Fibroblast of the aortic adventitia (primary cell): Measurements from ENCODE around the gene NECAP2. TPM values are rescaled to one million over a fixed set of nuclear protein-coding genes. Genes with fewer than 3 reads are reported as not detected.
"Not testable (repeated sequence)": the region's sequence is repeated elsewhere in the genome, so short reads cannot be mapped to it uniquely, and the experiment has no call there.

Experiments used
- DNase-seq: peaks from one replicate; pipeline ENCODE4 v3.0.0-alpha.2; 2010; ENCODE audit warnings: low read depth
- H3K4me3 ChIP-seq: 2 replicates; pipeline ENCODE4 v1.5.1; 2011; ENCODE audit warnings: low read depth, mild to moderate bottlenecking, control low read depth, low read length, moderate library complexity
- total RNA-seq: library from RNA; depleted of rRNA; stranded (reverse); fragments of >200 nt; gene quantifications from 2 replicates; pipeline ENCODE4 v1.2.3, GENCODE V29; 2012; ENCODE audit warnings: low replicate concordance
- TF ChIP-seq, protein P1 (sequence below): IDR thresholded peaks from 2 replicates; pipeline ENCODE4 v1.5.1; 2011; ENCODE audit warnings: mild to moderate bottlenecking, low read length, control low read depth, inconsistent platforms; ENCODE audit not compliant: insufficient read depth

NECAP2 gene
- total RNA-seq, 1 donor, result 73.9 TPM

DNA sequence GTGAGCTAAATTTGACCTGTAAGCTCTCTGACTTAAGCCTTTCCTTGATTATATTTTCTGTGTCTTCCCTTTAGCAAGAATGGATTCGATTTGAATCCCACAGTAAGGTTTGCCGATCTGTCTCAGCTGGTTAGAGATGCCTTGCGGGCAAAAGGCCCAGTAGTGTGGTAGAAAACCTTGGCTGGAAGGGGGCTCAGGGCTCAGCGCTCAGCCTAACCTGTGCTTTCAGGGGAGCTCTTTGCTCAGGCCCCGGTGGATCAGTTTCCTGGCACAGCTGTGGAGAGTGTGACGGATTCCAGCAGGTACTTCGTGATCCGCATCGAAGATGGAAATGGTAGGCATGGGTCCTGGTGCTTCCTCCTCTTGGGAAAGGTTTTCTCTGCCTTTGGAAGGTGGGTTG is 7.1 kb downstream of the NECAP2 start:
- no peak overlapping the region for H3K4me3 ChIP-seq
- TF ChIP-seq, protein P1, sequence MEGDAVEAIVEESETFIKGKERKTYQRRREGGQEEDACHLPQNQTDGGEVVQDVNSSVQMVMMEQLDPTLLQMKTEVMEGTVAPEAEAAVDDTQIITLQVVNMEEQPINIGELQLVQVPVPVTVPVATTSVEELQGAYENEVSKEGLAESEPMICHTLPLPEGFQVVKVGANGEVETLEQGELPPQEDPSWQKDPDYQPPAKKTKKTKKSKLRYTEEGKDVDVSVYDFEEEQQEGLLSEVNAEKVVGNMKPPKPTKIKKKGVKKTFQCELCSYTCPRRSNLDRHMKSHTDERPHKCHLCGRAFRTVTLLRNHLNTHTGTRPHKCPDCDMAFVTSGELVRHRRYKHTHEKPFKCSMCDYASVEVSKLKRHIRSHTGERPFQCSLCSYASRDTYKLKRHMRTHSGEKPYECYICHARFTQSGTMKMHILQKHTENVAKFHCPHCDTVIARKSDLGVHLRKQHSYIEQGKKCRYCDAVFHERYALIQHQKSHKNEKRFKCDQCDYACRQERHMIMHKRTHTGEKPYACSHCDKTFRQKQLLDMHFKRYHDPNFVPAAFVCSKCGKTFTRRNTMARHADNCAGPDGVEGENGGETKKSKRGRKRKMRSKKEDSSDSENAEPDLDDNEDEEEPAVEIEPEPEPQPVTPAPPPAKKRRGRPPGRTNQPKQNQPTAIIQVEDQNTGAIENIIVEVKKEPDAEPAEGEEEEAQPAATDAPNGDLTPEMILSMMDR, result no peak
- no peak for DNase-seq

DNA sequence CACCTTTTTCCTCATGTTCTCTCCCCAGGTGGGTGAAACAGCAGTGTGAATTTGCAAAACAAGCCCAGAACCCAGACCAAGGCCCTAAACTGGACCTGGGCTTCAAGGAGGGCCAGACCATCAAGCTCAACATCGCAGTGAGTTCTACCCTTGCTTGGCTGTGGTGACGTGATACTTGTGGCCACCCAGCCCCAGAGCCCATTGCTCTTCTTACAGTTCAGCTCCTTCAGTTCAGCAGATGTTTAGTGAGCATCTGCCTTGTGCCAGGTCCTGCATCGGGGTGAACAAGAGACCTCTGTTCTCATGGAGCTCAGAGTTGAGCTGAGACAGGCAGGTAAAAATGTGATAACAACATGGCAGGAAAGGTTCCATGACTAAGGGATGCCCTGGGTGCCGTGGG is 8.5 kb downstream of the NECAP2 start:
- TF ChIP-seq, protein P1, result no peak
- DNase-seq, result no peak
- H3K4me3 ChIP-seq, result no peak overlapping the region

DNA sequence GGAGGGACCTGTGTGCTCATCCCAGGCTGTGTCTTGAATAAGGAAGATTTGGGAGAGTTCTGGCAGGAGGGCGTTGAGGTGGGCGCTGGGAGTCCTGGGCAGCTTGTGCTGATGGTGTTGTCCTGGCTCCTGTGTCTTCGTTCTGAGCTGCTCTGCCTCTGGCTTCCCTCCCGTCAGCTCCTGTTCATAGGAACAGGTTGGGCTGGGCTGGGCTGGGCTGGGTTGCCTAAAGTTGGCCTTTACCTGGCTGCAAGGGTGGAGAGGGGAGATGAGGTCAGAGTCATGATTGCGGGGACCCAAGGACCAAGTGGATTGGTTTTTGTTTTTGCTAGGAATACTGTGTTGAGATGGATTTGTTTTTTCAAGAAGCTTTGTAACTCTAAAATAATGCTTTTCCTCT is 9.1 kb downstream of the NECAP2 start:
- DNase-seq, result no peak
- TF ChIP-seq, protein P1, result no peak

DNA sequence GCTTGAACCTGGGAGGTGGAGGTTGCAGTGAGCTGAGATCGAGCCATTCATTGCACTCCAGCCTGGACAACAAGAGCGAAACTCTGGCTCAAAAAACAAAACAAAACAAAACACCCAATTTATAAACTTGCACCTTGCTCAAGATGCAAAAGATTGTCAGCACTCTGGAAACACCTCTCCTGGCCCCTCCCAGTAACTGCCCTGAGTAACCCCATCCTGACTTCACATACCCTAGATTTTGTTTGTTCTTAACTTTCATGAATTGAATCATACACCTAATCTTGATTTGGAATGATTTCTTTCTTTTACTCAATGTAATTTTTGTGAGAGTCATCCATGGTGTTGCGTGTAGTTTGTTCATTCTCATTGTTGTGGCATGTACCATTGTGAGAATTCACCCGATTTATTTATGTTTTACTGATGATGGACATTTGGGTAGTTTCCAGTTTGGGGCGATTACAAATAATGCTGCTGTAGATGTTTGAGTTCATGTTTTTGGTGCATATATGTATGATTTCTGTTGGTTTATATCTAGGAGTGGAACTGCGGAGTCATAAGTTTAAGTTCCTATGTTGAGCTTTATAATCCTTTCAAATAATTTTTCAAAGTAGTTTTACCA is 10.4 kb downstream of the NECAP2 start:
- no peak for DNase-seq
- TF ChIP-seq, protein P1, result no peak
- H3K4me3 ChIP-seq, result no peak overlapping the region

More for the DNA sequence above, 9.1 kb downstream of the NECAP2 start:
- no peak overlapping the region for H3K4me3 ChIP-seq

DNA sequence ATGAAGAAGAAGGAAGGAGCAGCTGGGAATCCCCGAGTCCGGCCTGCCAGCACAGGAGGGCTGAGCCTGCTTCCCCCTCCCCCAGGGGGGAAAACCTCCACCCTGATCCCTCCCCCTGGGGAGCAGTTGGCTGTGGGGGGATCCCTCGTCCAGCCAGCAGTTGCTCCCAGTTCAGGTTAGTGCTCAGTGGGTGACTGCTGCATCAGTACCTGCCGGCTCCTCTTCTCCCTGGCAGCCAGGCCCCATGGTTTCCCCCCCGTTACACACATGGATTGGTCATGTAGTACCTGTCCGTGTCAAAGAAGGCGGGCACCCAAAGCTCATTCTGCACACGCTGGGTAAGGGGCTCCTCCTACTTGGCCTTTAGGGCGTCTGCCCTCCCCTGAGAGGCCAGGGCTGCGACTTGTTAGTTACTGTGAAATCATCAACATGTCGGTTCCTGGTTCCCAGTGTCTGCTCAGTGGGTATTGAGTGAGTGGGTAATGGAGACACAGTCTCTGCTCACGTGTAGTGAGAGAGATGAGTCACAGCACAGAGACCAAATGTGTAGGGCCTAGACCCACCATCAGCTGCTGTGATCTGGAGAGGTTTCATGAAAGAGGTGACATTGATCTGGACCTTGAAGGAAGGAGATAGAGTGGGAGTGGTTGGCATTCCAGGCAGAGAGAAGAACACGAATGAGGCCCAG is 11.5 kb downstream of the NECAP2 start:
- no peak overlapping the region for H3K4me3 ChIP-seq
- no peak for DNase-seq
- TF ChIP-seq, protein P1, result no peak

DNA sequence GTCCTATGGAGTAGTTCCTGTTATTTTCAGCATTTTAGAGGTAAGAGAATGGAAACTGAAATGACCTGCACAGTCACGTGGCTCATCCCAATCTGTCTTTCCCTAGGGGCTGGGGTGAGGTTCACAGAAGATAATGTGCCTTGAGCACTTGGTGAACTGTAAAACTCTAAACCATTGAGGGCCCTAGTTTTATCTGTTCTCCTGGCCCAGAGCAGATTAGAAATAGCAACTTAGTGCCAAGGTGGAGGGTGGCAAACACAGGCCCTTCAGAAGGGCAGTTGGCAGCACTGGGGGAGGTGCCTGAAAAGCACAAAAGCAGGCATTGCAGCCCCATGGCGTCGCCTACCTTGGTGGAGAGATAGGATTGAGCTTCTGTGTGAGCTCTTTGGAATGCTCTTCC is 14.4 kb downstream of the NECAP2 start:
- DNase-seq, H3K4me3 ChIP-seq: not testable (repeated sequence)

DNA sequence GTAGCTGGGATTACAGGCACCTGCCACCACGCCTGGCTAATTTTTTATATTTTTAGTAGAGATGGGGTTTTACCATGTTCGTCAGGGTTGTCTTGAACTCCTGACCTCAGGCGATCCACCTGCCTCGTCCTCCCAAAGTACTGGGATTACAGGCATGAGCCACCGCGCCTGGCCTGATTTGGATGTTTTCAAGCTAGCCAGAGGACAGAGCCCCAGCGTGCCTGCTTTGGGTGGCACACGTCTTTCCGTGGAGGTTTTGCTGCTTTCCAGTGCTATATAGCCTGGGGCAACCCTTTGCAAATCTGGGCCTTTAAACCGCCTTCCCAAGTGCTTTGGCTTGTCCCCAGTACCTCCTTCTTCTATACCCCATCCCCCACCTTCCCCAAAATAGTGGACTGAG is 15.6 kb downstream of the NECAP2 start:
- not testable (repeated sequence) for DNase-seq, H3K4me3 ChIP-seq

DNA sequence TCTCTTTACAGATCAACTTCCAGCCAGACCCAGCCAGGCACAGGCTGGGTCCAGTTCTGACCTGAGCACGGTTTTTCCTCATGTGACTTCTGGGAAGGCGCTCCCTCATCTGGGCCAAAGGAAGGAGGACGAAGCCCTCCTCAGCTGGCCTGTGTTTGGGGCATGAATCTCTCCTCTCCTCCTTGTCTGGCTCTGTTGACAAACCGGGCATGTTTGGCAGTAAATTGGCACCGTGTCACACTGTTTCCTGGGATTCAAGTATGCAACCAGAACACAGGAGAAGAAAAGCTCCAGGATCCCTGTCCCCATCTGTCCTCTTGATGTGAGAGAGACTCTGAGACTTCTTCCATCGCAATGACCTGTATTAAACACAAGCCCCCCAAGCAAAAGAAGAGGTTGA is 18.3 kb downstream of the NECAP2 start:
- no peak for DNase-seq
- TF ChIP-seq, protein P1, result no peak

More for the DNA sequence above, 18.3 kb downstream of the NECAP2 start:
- no peak overlapping the region for H3K4me3 ChIP-seq
